HG03280 (cell line): ENCODE data around the gene BMPR1B.
"Not testable (repeated sequence)": the region's sequence is repeated elsewhere in the genome, so short reads cannot be mapped to it uniquely, and the experiment has no call there.

Source experiments
- ATAC-seq: cut with Tn5 transposase; IDR thresholded peaks from one replicate; pipeline ENCODE4 v1.9.1; 2021; ENCODE audit warnings: mild to moderate bottlenecking, moderate library complexity; ENCODE audit not compliant: unreplicated experiment

The BMPR1B gene

DNA sequence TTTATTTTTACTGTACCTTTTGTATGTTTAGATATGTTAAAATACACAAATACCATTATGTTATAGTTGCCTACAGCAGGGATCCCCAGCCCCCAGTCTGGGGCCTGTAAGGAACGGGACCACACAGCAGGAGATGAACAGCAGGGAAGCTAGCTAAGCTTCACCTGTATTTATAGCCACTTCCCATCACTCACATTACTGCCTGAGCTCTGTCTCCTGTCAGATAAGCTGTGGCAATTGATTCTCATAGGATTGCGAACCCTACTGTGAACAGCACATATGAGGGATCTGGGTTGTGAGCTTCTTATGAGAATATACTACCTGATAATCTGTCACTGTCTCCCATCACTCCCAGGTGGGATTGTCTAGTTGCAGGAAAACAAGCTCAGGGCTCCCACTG lies 73.9 kb downstream of the BMPR1B start:
- ATAC-seq: no peak

DNA sequence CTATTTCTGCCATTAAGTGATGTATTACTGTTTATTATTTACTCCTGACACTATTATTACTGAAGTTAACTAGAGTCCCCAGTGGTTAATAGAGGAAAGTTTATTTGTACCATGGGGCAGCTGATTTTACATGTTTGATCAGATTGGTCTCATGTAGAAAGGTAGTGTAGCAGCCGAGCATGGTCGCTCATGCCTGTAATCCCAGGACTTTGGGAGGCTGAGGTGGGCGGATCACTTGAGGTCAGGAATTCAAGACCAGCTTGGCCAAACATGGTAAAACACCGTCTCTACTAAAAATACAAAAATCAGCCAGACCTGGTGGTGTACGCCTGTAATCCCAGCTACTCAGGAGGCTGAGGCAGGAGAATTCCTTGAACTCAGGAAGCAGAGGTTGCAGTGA lies 74.6 kb downstream of the BMPR1B start:
- ATAC-seq: not testable (repeated sequence)

DNA sequence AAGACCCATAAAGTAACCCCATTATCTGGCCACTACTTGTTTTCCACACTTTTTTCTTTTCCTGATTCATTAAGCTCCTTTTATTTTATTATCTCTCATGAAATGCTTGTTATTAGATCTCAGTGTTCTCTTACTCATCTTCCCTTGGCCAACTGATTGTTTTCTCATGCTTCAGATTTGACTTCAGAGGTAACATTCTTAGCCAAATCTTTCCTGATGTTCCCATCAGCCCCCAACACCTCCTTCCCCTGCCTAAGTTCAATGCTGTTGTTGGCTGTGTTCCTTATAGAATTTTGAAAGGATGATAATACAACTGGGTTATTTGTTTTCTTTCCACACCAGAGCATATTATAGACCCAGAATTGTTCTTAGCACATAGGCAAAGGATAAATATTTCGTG lies 75.6 kb downstream of the BMPR1B start:
- ATAC-seq: no peak

DNA sequence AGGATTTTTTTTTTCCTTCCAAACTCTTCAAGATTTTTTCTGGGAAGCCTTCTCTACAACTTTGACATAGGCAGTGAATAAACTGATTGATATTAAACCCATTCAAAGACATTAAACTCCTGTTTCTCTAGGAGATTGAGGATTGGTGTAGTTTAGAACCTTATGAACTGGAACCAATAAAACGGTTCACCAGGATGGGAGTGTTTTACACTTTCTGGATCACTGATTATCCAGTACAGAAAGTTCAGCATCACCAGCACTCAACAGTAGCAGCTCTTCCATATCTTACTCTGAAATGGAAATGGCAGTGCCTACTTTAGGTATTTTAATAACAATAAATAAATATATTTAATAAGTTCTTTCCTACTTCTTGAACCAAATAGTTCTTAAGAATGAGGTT lies 76.7 kb downstream of the BMPR1B start:
- ATAC-seq: no peak

DNA sequence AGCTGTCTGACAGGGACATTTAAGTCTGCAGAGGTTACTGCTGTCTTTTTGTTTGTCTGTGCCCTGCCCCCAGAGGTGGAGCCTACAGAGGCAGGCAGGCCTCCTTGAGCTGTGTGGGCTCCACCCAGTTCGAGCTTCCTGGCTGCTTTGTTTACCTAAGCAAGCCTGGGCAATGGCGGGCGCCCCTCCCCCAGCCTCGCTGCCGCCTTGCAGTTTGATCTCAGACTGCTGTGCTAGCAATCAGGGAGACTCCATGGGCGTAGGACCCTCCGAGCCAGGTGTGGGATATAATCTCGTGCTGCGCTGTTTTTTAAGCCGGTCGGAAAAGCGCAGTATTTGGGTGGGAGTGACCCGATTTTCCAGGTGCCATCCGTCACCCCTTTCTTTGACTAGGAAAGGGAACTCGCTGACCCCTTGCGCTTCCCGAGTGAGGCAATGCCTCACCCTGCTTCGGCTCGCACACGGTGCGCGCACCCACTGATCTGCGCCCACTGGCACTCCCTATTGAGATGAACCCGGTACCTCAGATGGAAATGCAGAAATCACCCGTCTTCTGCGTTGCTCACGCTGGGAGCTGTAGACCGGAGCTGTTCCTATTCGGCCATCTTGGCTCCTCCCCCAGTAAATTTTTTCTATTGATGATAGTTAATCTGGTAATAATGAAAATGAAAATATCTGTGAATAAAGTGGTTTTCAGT lies 83.6 kb downstream of the BMPR1B start:
- ATAC-seq: not testable (repeated sequence)

DNA sequence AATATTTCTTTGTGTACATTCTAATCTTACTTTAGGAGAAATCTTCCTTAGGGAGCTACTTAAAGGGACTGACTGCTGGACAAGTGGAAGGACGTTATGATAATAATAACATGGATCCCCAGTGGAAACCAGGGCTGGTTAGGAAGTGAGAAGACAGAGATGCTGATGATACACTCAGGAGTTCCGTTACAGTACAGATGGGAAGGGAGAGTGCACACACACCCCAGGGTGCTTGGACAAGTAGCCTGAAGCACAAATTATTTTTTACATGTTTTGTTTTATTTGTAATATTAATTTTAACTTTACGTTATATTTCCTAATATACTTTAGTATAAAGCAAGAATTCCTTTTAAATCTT lies 84.1 kb downstream of the BMPR1B start:
- ATAC-seq: no peak

DNA sequence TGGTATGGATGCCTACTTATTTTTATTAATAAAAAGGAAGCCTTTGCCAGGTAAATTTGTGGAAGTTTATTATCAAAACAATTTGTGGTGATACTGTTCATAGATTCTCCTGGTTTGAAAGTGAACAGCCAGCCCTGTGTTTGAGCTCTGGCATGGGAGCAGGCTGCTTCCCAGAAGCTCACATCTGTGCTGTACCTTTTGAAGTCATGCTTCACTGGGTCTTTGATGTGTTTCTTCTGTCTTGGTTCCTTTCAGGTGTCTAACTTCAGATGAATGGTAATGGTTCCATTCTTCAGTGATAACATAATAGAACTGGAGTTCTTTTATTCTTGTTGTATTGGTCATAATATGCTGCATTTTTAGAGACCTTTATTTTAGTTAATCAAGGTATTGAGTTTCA lies 85.5 kb downstream of the BMPR1B start:
- ATAC-seq: no peak

DNA sequence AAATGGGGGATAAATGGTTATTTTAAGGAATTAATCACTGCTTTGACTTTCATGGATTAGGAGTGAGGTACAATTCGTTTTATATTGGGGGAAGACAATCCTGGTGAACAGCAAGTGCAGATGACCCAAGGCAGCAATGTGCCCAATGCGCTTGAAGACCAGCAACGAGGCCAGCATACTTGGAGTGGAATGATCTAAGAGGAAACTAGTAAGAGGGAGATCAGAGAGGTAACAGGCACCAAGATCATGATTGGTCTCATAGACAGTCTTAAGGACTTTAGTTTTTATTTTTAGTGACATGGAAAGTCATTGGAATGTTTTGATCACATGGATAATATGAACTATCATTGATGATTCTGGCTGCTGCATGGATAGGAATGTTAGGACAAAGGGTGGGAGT lies 90.6 kb downstream of the BMPR1B start:
- no peak for ATAC-seq

DNA sequence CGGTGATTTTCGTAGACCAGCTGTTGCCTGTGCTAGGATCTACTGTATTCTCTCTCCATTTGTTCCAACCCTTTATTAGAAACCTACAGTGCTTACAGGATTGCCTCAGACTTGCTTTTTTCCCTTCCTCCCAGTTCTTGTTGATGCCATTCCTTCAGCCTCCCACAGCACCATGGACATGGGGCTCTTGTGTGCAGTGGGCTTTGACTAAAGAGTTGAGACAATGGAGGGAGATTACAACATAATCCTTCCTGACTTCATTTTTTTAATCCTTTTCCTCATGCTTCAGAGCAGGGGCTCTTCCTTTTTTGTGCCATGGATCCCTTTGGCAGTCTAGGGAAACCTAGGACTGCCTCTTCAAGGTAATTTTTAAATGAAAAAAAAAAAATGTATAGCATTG lies 92.1 kb downstream of the BMPR1B start:
- ATAC-seq: no peak

DNA sequence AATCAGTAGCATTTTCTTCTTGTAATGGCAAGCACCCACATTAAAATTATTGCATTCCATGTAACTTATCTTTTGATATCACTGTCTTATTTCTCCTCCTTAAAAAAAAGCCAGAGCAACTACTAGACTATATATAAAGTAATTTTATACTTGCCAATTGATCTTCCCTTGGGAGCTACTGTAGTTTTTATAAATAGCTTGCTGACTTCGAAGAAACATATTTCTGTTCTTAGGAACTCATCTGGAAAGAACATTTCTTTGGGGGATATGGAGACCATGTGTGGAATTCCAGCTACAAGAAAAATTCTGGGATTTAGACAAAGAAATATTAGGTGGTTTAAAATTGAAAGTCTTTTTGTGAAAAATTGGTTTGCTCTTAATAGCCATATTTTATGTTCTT lies 94.9 kb downstream of the BMPR1B start:
- ATAC-seq: no peak

DNA sequence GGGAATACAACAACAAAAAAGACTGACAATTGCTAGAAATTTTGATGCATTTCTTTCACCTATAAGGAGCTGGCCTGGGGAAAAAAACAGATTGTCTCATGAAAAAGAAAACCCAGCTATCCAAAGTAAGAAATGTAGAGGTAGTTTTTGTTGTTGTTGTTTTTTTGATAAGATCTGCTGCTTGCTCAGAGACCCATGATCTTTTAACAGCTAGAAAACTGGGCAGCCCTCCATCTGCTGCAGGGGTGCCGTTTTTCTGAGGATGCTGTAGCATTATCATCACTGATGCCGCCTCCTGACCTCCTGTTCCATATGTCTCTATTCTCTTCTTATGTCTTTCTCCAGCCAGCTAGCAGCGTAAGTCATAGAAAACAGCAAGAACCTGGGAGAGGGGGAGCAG lies 98.3 kb downstream of the BMPR1B start:
- no peak for ATAC-seq

DNA sequence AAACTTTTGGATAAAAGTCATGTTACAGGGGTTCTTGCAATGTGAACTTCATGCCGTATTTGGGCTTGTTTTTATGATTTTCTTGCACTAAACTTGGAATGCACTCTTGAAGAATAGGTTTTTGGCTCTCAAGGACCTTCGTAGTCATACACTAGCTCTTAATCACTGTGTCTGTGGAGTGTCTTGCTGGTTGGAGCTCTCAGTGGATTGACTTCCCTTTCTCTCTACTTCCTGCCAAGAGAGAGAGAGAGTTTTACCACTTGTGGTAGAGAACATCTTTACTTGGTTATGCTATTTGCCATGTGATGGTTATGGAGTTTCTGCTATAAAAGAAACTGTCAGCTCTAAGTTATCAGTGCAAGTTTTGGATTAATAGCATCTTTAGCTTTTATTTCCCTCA lies 112.4 kb downstream of the BMPR1B start:
- ATAC-seq: no peak

DNA sequence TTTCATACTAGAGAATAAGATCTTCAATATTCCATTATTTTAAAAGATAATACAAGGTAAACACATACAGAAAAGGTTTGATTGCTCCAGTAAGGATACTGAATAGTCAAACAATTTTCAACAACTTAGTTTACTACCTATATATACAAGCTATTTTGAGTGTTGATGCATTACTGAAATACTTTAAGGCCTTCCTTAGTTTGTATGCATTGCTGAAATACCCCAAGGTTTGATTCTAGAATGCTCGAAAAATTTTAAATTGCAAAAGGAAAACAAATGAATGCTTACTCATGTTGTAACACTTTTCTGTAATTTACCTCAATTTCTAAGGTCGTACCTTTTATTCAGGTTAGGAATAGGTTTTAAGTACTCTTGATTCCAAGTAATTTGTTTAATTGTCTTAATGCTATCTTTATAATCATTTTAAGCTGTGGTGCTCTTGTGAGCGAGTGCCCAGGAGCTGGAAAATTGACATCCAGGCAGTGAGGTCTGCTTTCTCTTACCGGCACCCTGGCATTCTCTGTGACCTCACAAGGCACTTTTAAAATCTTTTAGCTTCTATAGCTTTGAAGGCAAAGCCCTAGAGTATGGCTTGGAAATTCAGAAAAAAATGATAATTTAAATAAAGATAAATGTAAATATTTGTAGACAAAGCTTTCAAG lies 114.0 kb downstream of the BMPR1B start:
- no peak for ATAC-seq

DNA sequence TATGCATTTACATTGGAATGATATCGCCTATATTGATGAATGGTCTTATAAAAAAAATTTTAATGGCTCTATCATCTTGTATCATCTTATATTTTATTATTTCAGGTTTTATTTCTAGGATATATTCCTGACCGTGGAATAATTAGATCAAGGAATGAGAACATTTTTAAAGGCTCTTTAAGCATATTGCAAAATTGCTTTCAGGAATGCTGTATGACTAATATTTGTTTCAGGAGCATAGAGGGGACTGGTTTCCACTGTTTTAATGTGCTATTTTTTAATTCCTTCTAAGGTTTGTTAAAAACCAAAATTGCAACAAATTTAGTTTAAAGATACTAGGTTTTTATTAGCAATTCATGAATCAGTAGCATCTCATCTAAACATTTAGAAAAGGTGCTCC lies 120.2 kb downstream of the BMPR1B start:
- no peak for ATAC-seq

DNA sequence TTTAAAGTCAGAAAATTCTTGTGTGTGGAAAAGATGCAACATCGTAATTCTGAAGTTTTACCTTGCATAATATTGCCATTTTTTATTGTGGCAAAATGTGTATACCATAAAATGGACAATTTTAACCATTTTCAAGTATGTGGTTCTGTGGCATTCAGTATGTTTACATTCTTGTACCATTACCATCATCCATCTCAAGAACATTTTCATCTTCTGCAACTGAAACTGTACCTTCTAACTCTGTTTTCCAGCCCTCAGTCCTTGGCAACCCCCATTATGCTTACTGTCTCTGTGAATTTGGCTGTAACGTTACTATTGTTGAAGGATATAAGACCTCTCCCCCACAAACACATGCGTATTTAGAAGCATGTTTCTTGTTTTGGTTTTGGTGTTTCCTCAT lies 123.2 kb downstream of the BMPR1B start:
- no peak for ATAC-seq

DNA sequence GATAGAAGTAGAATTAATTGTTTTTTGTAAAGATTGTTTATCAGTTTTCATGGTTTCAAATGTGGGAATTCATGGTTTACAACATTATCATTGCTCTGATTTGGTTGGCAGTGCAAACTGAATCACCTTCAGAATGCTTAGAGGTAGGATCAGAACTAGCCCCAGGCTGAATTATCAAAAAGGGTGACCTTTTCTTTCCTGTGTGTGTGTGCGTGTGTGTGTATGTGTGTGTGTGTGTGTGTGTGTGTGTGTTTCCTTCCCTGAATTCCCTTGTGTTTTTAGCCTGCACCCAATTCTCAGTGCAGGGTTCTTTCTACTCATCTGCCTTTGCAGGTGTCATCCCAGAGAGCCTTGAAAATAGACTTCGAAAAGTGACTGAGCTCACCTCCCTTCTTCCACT lies 125.0 kb downstream of the BMPR1B start:
- no peak for ATAC-seq

DNA sequence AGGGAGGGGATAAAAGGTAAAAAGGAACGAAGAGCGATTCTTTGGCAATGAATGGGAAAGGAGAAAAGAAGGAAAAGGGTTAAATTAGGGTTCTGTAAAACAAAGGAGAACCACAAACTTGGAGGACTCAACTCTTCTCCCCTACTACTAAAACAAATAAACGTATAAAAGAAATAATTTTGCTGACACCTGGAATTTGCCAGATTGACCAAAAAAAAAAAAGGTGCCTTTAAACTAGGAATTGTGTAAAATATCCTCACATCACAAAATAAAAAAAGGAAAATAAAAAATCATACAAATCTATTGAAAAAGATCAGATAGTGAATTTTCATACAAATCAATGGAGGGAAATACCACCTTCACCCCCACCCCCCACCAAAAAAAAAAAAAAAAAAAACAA lies 129.3 kb downstream of the BMPR1B start:
- no peak for ATAC-seq

DNA sequence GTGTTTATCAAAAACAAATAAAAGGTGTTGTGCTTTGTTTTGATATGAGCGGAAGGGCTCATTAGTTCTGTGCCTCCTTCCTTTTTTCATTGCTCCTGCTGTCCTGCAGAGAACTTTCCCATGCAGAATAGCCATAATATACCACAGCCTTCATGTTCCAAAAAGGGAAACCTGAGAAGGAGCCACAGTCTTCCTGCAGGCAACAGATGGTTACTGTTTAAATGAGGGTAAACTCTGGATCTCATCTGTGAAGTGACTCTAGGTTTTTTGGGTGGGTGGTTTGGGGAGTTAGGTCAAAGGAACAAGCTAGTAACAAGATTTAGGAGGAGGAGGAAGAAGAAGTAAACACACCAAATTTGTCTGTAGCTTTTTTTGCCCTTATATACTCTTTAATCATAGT lies 131.8 kb downstream of the BMPR1B start:
- no peak for ATAC-seq

DNA sequence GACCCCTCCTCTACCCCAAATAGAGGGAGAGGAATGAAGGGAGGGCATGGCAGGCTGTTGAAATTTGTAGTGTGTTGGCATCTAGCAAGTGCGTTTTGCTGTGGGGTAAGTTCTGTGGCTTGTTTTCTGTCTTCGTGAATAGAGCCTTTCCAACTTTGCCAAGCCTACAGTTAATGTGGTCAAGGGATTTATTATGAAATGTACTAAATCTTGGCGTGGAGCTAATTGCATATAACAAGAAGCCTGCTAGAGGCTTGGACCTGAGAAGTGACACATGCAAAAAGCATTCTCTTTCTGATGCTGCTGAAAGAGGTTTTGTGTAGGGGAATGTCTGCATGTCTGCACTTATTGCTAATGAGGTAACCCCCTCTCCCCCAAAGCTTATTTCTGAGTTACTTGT lies 132.2 kb downstream of the BMPR1B start:
- ATAC-seq: no peak

DNA sequence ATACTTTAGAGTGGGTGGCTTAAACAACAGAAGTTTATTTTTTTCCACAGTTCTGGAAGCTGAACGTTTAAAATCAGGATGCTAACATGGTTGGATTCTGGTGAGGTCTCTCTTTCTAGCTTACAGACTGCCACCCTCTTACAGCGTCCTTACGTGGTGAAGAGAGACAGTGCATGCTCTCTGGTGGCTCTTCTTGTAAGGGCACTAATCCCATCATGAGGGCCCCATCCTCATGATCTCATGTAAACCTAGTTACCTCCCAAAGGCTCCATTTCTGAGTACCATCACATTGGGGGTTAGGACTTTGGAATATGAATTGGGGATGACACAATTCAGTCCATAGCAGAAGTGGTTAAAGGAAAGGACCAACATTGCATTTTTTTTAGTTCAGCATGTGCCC lies 132.8 kb downstream of the BMPR1B start:
- ATAC-seq: no peak

DNA sequence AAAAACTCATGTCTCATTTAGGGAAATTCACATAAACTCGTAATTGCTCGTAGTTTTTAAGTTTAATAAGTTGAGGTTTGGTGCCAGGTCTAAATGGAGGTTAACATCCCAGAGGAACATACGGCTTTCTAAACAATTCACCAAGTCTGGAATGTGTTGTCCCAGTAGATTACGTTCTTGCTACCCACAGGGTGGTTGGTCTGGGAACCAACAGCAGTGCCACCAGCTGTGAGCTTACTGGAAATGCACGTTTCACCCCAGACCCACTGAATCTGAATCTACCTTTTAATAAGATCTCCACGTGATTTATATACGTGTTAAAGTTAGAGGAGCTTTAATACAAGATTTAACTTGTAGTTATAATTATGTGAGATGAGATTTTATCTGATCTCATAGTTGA lies 134.3 kb downstream of the BMPR1B start:
- no peak for ATAC-seq

DNA sequence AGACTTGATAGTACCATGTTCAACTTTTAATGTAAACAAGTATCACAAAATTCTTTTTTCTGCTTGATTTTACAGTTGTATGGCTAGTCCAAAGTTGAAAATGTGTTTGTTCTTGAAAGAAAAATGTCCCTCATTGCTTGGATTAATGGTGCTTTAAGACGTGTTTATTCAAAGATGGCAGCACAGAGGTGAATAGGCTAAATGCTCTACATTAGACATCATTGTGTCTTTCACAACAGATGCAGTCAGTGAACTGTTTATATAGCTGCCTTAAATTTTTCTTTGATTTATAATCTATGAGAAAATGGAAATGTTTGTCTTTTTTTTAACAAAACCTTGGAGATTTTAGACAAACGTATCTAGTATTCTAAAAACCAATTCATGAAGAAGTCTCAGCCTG lies 137.3 kb downstream of the BMPR1B start:
- no peak for ATAC-seq

DNA sequence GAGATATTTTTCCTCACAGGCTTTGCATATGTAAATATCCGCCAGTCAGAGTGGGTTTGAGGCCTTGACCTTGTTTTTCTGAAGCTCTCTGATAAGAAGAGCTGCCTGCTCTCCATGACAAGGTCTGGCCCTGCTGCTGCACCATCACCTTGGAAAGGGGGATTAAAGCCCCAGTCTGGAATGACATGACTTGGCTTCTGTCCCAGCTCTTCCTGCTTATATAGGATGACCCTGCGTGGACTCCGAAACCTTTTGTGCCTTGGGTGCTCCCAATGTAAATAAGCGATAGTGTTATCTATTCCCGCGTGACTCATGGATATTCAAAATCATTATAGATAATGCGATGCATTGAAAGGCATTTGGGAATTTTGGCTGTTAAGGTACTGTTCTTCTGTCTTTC lies 139.3 kb downstream of the BMPR1B start:
- no peak for ATAC-seq
